H1 (cell line): Measurements from ENCODE around the gene GBA2. TPM values are rescaled to one million over a fixed set of nuclear protein-coding genes. Genes with fewer than 3 reads are reported as not detected.

Experiments used
- CTCF ChIA-PET: fragments of 300-600 bp; sonication (Branson Sonifier 250); formaldehyde crosslinking; loops from one replicate; lab custom pipeline; 2021; ENCODE audit not compliant: partially characterized antibody; lab: Charles Lee
- POLR2A ChIA-PET: fragments of 300-600 bp; sonication (Branson Sonifier 250); formaldehyde crosslinking; loops from one replicate; lab custom pipeline; 2021; ENCODE audit warnings: inconsistent platforms; ENCODE audit not compliant: partially characterized antibody; lab: Charles Lee
- DNase-seq, 2 experiments: peaks; one replicate each; pipeline versions ENCODE4 v3.0.0 to v3.0.0-alpha.2; 2010 to 2022; ENCODE audit warnings: low spot score in 2 of 2, low read depth in 1 of 2, mixed read lengths in 1 of 2
- FAIRE-seq: peaks from 2 replicates; lab custom pipeline; 2011; peaks lifted over from hg19 to GRCh38; lab: Jason Lieb, UNC
- H2AFZ ChIP-seq: 2 replicates; pipeline ENCODE4 v1.8.1; 2012; ENCODE audit warnings: low read length, inconsistent platforms
- H2AK5ac ChIP-seq: 2 replicates; pipeline ENCODE4 v1.6.1; 2013; ENCODE audit warnings: low read depth, low read length
- H2BK120ac ChIP-seq: replicated peaks from 2 replicates; pipeline ENCODE3; 2013; ENCODE audit warnings: low read depth, low read length, inconsistent platforms
- H2BK12ac ChIP-seq: 2 replicates; pipeline ENCODE4 v1.6.1; 2013; ENCODE audit warnings: low read depth, low read length
- H2BK15ac ChIP-seq: 2 replicates; pipeline ENCODE4 v1.6.1; 2013; ENCODE audit warnings: low read length
- H2BK20ac ChIP-seq: 2 replicates; pipeline ENCODE4 v1.6.1; 2013; ENCODE audit warnings: low read length
- H2BK5ac ChIP-seq: 2 replicates; pipeline ENCODE4 v1.6.1; 2013; ENCODE audit warnings: low read depth, low read length
- H3K14ac ChIP-seq: 2 replicates; pipeline ENCODE4 v1.6.1; 2013; ENCODE audit warnings: inconsistent platforms; ENCODE audit not compliant: insufficient read length
- H3K18ac ChIP-seq: 2 replicates; pipeline ENCODE4 v1.6.1; 2013; ENCODE audit warnings: low read length; ENCODE audit errors: extremely low read depth
- H3K23ac ChIP-seq: 2 replicates; pipeline ENCODE4 v1.6.1; 2013; ENCODE audit warnings: inconsistent platforms; ENCODE audit not compliant: insufficient read length
- H3K23me2 ChIP-seq: 2 replicates; pipeline ENCODE4 v1.6.1; 2013; ENCODE audit warnings: low read depth, low read length
- H3K27ac ChIP-seq: 2 replicates; pipeline ENCODE4 v1.6.1; 2011; ENCODE audit warnings: low read depth, low read length, inconsistent platforms
- H3K27me3 ChIP-seq, 4 experiments: replicated peaks in 1 of 4; 1 replicate in 1 of 4; 2 replicates in 3 of 4; pipeline versions ENCODE4 v1.6.1 to v1.8.1; 2011 to 2013; ENCODE audit warnings: low read length in 3 of 4, mild to moderate bottlenecking in 3 of 4, inconsistent platforms in 2 of 4, mixed read lengths in 2 of 4, moderate library complexity in 1 of 4; ENCODE audit not compliant: control insufficient read depth in 3 of 4, insufficient read depth in 3 of 4; ENCODE audit errors: extremely low read depth in 1 of 4
- H3K36me3 ChIP-seq, 4 experiments: 2 replicates each; pipeline versions ENCODE4 v1.6.1 to v1.8.1; 2011 to 2013; ENCODE audit warnings: mild to moderate bottlenecking in 4 of 4, low read length in 3 of 4, moderate library complexity in 2 of 4, control low read depth in 1 of 4, inconsistent platforms in 1 of 4; ENCODE audit not compliant: insufficient read depth in 4 of 4, control insufficient read depth in 2 of 4
- H3K4ac ChIP-seq: replicated peaks from 2 replicates; pipeline ENCODE3; 2013; ENCODE audit warnings: low read length, low read depth, mixed read lengths, inconsistent platforms; ENCODE audit not compliant: insufficient read length
- H3K4me1 ChIP-seq, 4 experiments: replicated peaks in 1 of 4; 1 replicate in 1 of 4; 2 replicates in 3 of 4; pipeline versions ENCODE4 v1.6.1 to v1.8.1; 2011 to 2013; ENCODE audit warnings: low read length in 3 of 4, inconsistent platforms in 2 of 4, mixed read lengths in 1 of 4; ENCODE audit not compliant: insufficient read depth in 4 of 4, control insufficient read depth in 3 of 4
- H3K4me2 ChIP-seq, 2 experiments: 2 replicates each; pipeline versions ENCODE4 v1.6.1 to v1.8.1; 2011 to 2013; ENCODE audit warnings: low read depth in 2 of 2, low read length in 2 of 2, control low read depth in 1 of 2, inconsistent platforms in 1 of 2, mild to moderate bottlenecking in 1 of 2; ENCODE audit not compliant: insufficient read depth in 1 of 2
- H3K4me3 ChIP-seq, 4 experiments: fragments of 200-600, 300-600 bp in 1 of 4; sonication (generic), shearing (Covaris generic), sonication (Bioruptor Twin) in 1 of 4; 2 replicates each; pipeline versions ENCODE4 v1.5.1 to v1.8.1; 2011 to 2016; ENCODE audit warnings: low read length in 4 of 4, low read depth in 3 of 4, control low read depth in 2 of 4, inconsistent platforms in 2 of 4, mild to moderate bottlenecking in 2 of 4, mixed read lengths in 1 of 4, moderate library complexity in 1 of 4; ENCODE audit not compliant: insufficient read depth in 2 of 4; ENCODE audit errors: extremely low read depth in 1 of 4
- H3K56ac ChIP-seq: replicated peaks from 2 replicates; pipeline ENCODE3; 2013; ENCODE audit warnings: low read depth, mild to moderate bottlenecking, mixed read lengths, low read length, inconsistent platforms; ENCODE audit not compliant: insufficient read length
- H3K79me1 ChIP-seq: 2 replicates; pipeline ENCODE4 v1.6.1; 2013; ENCODE audit warnings: low read depth, low read length, control low read depth
- H3K79me2 ChIP-seq, 2 experiments: 2 replicates each; pipeline versions ENCODE4 v1.6.1 to v1.8.1; 2012 to 2013; ENCODE audit warnings: low read length in 2 of 2, mild to moderate bottlenecking in 2 of 2, inconsistent platforms in 1 of 2; ENCODE audit not compliant: insufficient read depth in 2 of 2, control insufficient read depth in 1 of 2
- H3K9ac ChIP-seq, 4 experiments: replicated peaks in 1 of 4; 1 replicate in 1 of 4; 2 replicates in 3 of 4; pipeline versions ENCODE4 v1.6.1 to v1.8.1; 2011 to 2013; ENCODE audit warnings: low read depth in 3 of 4, low read length in 3 of 4, control low read depth in 2 of 4, mild to moderate bottlenecking in 2 of 4, moderate library complexity in 2 of 4, inconsistent platforms in 1 of 4; ENCODE audit errors: extremely low read depth in 1 of 4
- H3K9me3 ChIP-seq, 2 experiments: 2 replicates each; pipeline versions ENCODE4 v1.6.1 to v1.8.1; 2012 to 2013; ENCODE audit warnings: mild to moderate bottlenecking in 2 of 2, moderate library complexity in 2 of 2, control low read depth in 1 of 2, inconsistent platforms in 1 of 2, low read depth in 1 of 2, low read length in 1 of 2, mixed read lengths in 1 of 2; ENCODE audit not compliant: insufficient read depth in 2 of 2
- H4K20me1 ChIP-seq, 2 experiments: replicated peaks in 1 of 2; 2 replicates each; pipeline versions ENCODE3 to v1.8.1; 2011 to 2013; ENCODE audit warnings: inconsistent platforms in 2 of 2, low read length in 2 of 2, mild to moderate bottlenecking in 1 of 2; ENCODE audit not compliant: insufficient read depth in 2 of 2, control insufficient read depth in 1 of 2
- H4K5ac ChIP-seq: 2 replicates; pipeline ENCODE4 v1.6.1; 2013; ENCODE audit warnings: low read length, low read depth, mixed read lengths, inconsistent platforms; ENCODE audit not compliant: insufficient read length
- H4K8ac ChIP-seq: 2 replicates; pipeline ENCODE4 v1.8.0; 2013; ENCODE audit warnings: mild to moderate bottlenecking, moderate library complexity, low read length, inconsistent platforms; ENCODE audit not compliant: insufficient read depth; ENCODE audit errors: extremely low read depth
- H4K91ac ChIP-seq: replicated peaks from 2 replicates; pipeline ENCODE3; 2013; ENCODE audit warnings: low read length, mixed read lengths, inconsistent platforms; ENCODE audit not compliant: insufficient read length
- CHD1 ChIP-seq: IDR thresholded peaks from 2 replicates; pipeline ENCODE4 v1.6.1; 2012; ENCODE audit warnings: low read depth, low read length, improper control_type of control experiment
- JUN ChIP-seq: IDR thresholded peaks from 2 replicates; pipeline ENCODE4 v1.6.1; 2011; ENCODE audit warnings: low read depth, mild to moderate bottlenecking, improper control_type of control experiment, low read length
- SP1 ChIP-seq: IDR thresholded peaks from 2 replicates; pipeline ENCODE4 v1.6.1; 2011; ENCODE audit warnings: low read depth, low read length
- SP2 ChIP-seq: IDR thresholded peaks from 2 replicates; pipeline ENCODE4 v1.6.1; 2012; ENCODE audit warnings: mild to moderate bottlenecking, low read length, inconsistent platforms
- polyA plus RNA-seq, 7 experiments: library from polyadenylated mRNA; depleted of rRNA in 3 of 7; stranded (reverse) in 5 of 7; unstranded in 2 of 7; fragments of >200 nt in 5 of 7; fragments of 200-250 nt in 2 of 7; gene quantifications; 1 replicate in 5 of 7; 2 replicates in 1 of 7; 4 replicates in 1 of 7; pipeline versions ENCODE4 v1.2.1 to v1.2.3, GENCODE V29; 2011 to 2013; ENCODE audit warnings: missing spikeins in 2 of 7, mixed read lengths in 2 of 7
- total RNA-seq: library from RNA; stranded (reverse); fragmentation: NEBNext Ultra II Directional; extraction: Animal tissue kit (Norgen Biotek cat#: 25700); gene quantifications from 2 replicates; pipeline ENCODE4 v1.2.1, GENCODE V29; 2021

The GBA2 gene
- total and polyA plus RNA-seq, 2 of the 8 experiments (the other 6 are each of a cell fraction or from before 2014, with no cell fraction given) = 64.2 to 71.9 TPM

DNA sequence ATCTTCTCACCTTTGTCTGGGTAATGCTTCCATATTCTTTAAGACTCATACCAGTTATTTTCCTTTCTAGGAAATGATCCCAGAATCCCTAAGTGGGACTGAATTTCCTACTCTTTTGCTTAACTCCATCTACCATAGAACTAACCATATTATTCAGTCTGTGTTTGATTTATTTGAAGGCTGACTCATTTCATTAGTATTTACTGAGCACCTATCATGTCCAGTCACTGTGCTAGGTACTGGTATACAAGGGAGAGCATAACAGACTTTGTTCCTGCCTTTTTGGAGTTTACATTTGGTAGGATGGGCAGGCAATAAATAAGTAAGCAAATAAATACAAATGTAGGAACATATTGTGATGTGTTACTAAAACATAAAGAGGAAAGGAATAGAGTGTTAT is 46.7 kb upstream of the GBA2 start:
- ChIA-PET CTCF (interaction anchor here (1.2 to 2.3 kb wide), 7 partner anchors 10 to 107 kb away, joined by 3 to 12 read pairs (median 5); partner anchors contain the start of gene HINT2), POLR2A (no interaction called here)
- Histone ChIP-seq H3K79me1 (no peaks in the 10 kb centered on the region), H2BK15ac (no peak overlapping the region), H3K14ac (no peak overlapping the region), H3K27me3 (peaks cover 0 to 7% (median 0%) of the 10 kb centered on the region in 4 experiments; a peak in 4 of 7 replicates), H3K4me2 (no peak overlapping the region), H3K23ac (no peak overlapping the region), H4K20me1 (peaks cover 0 to 2% of the 10 kb centered on the region in 2 experiments), H3K27ac (no peak overlapping the region), H4K91ac (no peak overlapping the region), H3K23me2 (peaks cover 5% of the 10 kb centered on the region; the same call in 1 of the 2 replicates), H3K36me3 (peaks cover 0 to 4% (median 0%) of the 10 kb centered on the region in 4 experiments; a peak in 2 of 8 replicates), H3K18ac (no peak overlapping the region), H2BK12ac (no peak overlapping the region), H3K4ac (no peak overlapping the region), H4K5ac (no peak overlapping the region), H2BK5ac (no peak overlapping the region), H3K56ac (no peak overlapping the region), H3K9me3 (no peaks in the 10 kb centered on the region), H3K4me3 (no peak overlapping the region), H2BK120ac (no peak overlapping the region), H3K4me1 (peaks cover 0 to 6% (median 4%) of the 10 kb centered on the region in 4 experiments; a peak in 5 of 7 replicates), H4K8ac (no peak overlapping the region), H3K79me2 (no peaks in the 10 kb centered on the region), H3K9ac (no peak overlapping the region)
- no peak for DNase-seq
- no peak for FAIRE-seq
- no peak for TF ChIP-seq JUN
- TF ChIP-seq SP2 = no peak
- no peak for TF ChIP-seq CHD1
- TF ChIP-seq SP1 = no peak
- TF ChIP-seq, all 59 proteins: peak for 0
- Histone ChIP-seq H2AFZ (no peak overlapping the region), H2BK20ac (no peak overlapping the region), H2AK5ac (no peak overlapping the region)
